ENCODE results near the gene RAD51AP1.

Gene RAD51AP1

GRCh38 chr12:4586500-4586899 lies 47.8 kb downstream of the RAD51AP1 start:
- no peak for TF ChIP-seq CTCF (IDR thresholded peaks at IDR 0.05)

DNA sequence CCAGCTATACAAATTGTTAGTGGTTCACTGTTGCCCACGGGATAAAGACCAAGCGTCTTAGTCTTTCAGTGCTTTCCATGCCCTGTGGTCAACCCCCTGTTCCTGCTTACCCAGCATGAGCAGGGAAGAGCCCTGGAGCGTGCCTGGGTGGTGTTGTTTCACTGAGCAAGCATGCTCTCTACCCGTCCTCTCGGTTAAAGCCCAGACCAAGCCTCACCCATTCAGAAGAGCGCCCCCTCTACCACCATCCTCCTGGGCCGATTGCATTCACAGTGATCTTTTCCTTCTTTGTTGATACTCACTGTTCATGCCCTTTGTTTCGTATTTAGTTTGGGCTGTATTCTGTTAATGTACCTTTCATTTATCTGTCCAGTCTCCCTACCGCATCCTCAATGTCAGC lies 48.4 kb downstream of the RAD51AP1 start:
- no peak for TF ChIP-seq CTCF (IDR thresholded peaks at IDR 0.05)

GRCh38 chr12:4588916-4589315 lies 50.2 kb downstream of the RAD51AP1 start:
- TF ChIP-seq CTCF (IDR thresholded peaks at IDR 0.05) = no peak

DNA sequence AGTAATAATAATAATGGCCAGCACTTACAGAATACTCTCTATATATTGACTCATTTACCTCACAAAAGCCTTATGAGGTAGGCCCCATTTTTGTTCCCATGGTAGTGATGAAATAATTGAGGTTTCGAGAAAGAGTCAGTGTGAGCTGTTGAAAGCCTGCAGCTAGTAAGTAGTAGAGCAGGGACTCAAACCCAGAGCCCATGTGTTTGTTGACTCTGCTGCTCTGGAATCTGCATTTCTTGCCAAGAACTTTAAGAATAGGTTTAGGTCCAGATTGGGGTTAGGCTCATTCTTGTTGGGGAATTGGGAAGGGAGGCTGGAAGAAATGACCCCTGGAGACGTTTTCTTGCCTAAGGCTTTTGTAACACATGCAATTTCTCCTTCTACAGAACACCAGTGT lies 51.3 kb downstream of the RAD51AP1 start:
- TF ChIP-seq CTCF (IDR thresholded peaks at IDR 0.05) = no peak

- no peak for TF ChIP-seq CTCF (IDR thresholded peaks at IDR 0.05)
Observed at GRCh38 chr12:4591180-4591687, 52.5 kb downstream of the RAD51AP1 start.

DNA sequence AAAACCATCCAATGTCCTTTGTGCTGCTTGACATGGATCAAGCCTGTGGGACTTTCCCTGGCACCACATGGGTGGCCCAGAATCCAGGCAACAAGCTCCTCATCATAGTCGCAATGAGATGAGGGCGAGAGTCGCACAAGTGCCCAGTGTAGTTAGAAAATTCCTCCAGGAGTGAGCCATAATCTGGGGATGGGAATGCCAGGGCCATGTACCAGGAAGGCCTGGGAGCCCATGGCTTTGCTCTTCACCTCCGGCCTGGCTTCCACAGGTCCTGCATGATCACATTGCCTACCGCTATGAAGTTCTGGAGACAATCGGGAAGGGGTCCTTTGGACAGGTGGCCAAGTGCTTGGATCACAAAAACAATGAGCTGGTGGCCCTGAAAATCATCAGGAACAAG lies 57.2 kb downstream of the RAD51AP1 start:
- TF ChIP-seq CTCF (IDR thresholded peaks at IDR 0.05) = no peak

GRCh38 chr12:4603421-4603820 lies 64.7 kb downstream of the RAD51AP1 start:
- no peak for TF ChIP-seq CTCF (IDR thresholded peaks at IDR 0.05)

GRCh38 chr12:4603946-4604345 lies 65.3 kb downstream of the RAD51AP1 start:
- no peak for TF ChIP-seq CTCF (IDR thresholded peaks at IDR 0.05)

Measured in LNCAP (cell line).